Measurements from ENCODE around the gene GORASP1.

Gene GORASP1

GRCh38 chr3:39125841-39126500, 18.5 kb upstream of the GORASP1 start:
- no peak for DNase-seq (ENCODE audit: low read depth, low spot score)

DNA sequence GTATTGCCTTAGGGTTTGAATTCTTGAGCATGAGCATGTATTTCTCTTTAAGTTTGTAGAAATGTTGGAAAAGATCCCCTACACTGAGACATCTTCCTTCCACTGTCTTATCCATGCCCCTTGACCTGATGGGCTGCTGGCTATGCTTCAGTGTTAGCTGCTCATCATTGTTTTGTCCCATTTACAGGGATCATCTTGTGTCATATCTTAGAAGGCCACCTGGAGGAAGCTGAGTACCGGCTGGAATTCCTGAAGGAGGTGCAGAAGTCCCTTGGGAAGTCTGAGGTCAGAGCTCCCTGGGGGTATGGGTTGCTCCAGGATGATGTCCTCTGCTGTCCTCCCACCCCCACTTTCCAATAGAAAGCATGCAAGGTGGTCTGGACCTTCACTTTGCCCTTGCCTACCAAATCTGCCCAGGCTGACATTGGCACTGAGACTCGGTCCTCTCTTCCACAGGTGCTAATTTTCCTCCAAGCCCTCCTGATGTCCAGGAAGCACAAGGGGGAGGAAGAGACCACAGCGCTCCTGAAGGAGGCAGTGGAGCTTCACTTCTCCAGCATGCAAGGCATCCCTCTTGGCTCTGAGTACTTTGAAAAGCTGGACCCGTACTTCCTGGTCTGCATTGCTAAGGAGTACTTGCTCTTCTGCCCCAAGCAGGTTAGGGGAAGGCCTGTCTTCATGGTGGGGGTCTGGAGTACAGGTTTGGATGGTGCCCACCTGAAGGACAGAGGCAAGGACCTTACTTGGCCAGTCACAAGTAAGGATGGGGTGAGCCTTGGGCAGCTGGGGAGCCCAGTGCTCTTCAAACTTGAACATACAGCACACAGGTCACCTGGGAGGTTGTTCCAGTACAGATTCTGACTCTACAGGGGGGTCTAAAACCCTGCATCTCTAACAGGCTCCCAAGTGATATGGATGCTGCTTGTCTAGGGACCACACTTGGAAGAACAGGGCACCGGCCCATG, 17.7 kb upstream of the GORASP1 start:
- no peak for DNase-seq (ENCODE audit: low read depth, low spot score)

GRCh38 chr3:39122813-39123212, 15.4 kb upstream of the GORASP1 start:
- no peak for DNase-seq (ENCODE audit: low read depth, low spot score)

DNA sequence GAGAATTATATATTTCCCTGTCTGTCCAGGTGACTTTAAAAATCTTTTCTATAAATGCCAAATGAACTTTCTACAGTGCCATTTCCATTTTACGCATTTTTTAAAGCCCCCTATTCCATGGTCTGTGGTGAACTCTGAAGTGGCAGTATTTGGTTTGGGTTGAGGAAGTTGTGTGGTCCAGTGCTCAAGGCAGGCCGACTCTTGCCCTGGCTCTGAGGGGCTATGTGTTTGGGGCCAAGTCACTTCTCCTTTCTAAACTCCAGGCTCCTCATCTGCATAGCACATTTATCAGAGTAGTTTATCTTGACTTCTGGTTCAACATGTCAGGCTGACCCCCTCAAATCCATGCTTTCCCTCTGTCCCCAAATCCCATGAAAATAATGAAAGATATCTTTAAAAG, 14.2 kb upstream of the GORASP1 start:
- no peak for DNase-seq (ENCODE audit: low read depth, low spot score)

- no peak for DNase-seq (ENCODE audit: low read depth, low spot score)
These were observed 11.7 kb upstream of the GORASP1 start for GRCh38 chr3:39118931-39119660.

DNA sequence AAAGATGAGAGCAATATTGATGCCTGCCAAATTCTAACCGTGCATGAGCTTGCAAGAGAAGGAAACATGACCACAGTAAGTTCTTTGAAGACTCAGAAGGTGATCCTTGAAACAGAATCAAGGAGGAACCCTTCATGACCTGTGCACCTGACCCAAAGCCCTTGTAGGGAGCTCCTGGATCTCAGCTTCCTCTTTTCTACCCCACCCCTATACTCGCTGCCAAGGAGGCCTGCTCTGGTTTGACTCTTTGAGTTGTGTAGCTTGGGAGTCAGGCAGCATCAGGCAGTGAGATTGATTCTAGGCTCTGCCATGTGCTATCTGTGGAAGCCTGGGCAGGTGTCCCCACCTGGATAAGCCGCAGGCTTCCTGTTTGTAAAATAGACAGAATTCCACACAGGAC, 10.7 kb upstream of the GORASP1 start:
- no peak for DNase-seq (ENCODE audit: low read depth, low spot score)

DNA sequence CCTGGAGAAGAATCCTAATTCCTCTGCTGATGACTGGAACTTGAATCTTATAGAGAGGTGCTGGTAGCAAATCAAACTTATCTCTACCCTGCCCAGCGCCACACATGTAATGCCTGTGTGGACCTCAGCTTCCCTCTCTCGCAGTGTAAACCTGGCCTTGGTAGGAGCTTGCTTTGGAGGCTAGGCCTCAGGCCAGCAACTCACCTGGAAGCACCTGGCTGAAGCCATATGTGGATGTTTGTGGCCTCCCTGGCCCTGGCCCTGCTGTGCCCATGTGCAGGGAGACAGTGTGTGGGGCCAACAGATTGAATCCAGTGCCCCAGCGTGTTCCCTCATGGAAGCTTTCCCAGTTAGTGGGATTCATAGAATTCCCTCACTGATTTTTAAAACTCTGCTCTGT, 8.4 kb upstream of the GORASP1 start:
- no peak for DNase-seq (ENCODE audit: low read depth, low spot score)

DNA sequence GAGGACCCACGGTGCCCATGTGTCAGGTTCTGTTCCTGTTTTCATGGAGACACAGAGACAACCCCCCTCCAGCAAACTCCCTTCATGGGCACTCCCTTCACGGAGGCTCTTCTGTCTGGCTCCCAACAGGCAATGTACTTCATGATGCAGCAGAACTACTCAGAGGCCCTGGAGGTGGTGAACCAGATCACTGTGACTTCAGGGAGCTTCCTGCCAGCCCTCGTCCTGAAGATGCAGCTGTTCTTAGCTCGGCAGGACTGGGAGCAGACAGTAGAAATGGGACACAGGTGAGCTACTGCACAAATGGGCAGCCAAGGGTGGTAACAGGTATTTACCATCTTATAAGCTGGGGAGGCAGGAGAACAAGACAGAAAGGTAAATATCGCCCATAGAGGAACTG, 7.0 kb upstream of the GORASP1 start:
- no peak for DNase-seq (ENCODE audit: low read depth, low spot score)

DNA sequence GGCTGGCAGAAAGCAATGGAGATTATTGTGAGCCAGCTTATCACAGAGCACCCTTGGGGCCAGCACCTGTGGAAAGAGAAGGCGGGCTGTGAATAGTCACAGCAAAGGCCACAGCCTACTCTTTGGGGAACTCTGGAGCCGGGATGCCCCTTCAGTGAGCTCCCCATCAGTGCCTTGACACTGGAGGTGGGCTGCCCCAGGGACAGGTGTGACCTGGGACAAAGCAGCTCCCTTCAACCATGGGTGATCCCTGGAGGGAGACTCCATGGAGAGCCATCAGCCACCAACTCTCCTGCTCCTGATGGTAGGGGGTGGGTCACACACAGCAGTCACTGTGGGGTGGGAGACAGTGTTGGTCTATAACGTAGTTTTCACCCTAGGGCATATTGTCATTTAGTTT, 5.9 kb upstream of the GORASP1 start:
- DNase-seq (ENCODE audit: low read depth, low spot score), result no peak

DNA sequence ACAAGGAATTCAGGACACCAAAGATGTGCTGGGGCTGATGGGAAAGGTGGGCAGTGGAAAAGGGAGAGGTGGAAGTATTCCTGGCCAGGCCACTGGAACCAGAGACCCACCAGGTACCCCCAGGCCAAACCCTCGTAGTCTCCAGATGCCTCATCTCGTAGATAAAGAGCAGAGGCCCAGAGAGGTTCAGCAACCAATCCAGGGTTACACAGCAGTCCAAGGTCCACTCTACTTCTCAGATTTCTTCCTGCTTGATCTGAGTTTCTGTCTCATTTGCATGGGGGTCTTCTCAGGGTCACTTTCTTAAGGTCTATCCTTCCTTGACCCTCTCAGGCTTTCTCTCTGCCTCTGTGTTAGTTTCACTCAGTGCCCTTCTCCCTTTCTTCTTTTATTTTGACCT, 5.1 kb upstream of the GORASP1 start:
- DNase-seq (ENCODE audit: low read depth, low spot score), result no peak

GRCh38 chr3:39112113-39112512, 4.7 kb upstream of the GORASP1 start:
- DNase-seq (ENCODE audit: low read depth, low spot score), result no peak

DNA sequence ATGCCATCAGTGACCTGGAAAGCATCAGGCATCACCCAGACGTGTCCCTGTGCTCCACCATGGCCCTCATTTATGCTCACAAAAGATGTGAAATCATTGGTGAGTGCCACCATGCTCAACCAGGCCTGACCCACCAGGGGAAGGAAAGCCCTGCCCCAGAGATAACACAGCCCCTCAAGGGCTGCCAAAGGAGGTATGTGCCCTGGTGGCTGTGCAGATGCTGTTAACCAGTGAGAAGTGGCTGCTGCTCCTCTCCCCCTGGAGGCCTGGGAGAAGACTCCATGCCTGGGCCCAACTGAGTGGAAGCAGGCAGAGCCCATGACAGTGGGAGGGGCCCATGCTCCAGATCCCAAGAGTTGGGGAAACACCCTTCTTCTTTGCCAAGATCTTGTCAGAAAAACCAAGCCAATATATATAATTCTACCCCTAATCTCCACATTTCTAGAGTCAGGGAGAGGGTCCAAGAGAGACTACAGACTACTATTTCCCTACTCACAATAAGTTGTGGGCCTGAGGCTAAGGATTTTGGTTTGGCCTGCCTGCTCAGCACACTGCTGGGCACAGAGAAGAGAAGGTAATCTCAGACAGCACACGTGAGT, 2.7 kb upstream of the GORASP1 start:
- no peak for DNase-seq (ENCODE audit: low read depth, low spot score)

- no peak for DNase-seq (ENCODE audit: low read depth, low spot score)
These were observed 1.7 kb upstream of the GORASP1 start for GRCh38 chr3:39109086-39109485.

DNA sequence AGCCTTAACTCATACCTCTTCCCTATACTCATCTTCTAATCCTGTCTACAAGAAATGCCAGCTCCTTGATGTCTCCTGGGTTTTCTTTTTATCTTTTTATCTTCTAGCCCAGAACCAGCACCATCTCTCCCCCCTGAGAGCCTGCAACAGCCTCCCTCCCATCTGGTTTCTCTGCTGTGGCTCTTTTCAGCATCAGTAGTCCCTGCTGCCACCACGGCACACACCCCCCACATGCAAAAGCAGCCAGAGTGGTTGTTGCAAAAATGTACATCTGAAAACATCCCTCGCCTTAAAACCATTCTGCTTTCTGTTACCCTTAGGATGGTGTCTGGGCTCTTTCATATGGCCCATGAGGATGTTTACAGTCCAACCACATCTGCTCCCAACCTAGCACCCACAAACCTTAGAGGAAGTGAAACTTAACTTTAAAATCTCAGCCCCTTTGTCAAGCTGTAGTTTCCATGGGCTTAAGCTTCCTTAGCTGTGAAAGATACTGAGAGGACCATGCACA, 828 bp upstream of the GORASP1 start:
- DNase-seq (ENCODE audit: low read depth, low spot score), result no peak

- no peak for DNase-seq (ENCODE audit: low read depth, low spot score)
These were observed 508 bp downstream of the GORASP1 start for GRCh38 chr3:39106851-39107387.

DNA sequence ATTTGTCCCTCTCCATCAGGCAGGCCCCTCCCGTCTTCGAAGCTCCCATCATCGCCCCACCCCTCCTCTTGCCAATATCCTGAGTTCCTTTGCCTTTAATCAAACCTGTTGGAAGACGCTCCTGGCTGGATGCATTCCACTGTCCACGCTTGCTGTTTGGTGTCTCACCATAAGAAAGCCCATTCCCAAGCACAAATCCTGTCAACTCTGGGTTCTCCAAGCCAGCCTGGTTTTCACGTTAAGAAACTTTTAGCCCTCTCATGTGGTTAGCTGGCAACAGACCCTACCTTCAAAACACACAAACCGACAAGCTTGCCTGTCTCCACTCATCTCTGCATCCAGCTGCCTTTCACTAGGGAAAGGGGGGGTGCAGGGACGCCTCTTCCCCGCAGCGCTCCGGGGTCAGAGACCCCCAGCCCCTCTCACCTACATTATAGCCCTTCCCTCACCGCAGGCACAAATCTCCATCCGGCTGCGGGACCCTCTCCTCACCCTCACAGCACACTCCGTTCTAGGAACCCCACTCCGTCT, 1.1 kb downstream of the GORASP1 start:
- no peak for DNase-seq (ENCODE audit: low read depth, low spot score)

DNA sequence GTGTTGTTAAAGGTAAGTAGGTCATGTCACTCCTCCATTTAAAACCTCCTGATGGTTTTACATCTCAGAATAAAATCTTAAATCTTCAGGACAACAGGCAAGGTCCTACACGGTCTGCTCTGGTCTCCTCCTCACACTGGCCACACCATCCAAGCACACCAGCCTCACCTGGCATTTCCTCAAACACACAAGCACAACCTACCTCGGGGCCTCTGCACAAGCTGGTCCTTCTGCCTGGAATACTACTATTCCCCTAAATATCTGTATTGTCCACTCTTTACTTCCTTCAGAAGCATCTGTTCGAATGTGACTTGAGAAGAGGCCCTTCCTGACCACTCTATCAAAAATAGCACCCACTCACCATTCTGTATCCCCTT, 1.8 kb downstream of the GORASP1 start:
- DNase-seq (ENCODE audit: low read depth, low spot score), result no peak

- DNase-seq (ENCODE audit: low read depth, low spot score), result no peak
These were observed 2.3 kb downstream of the GORASP1 start for GRCh38 chr3:39104961-39105686.

DNA sequence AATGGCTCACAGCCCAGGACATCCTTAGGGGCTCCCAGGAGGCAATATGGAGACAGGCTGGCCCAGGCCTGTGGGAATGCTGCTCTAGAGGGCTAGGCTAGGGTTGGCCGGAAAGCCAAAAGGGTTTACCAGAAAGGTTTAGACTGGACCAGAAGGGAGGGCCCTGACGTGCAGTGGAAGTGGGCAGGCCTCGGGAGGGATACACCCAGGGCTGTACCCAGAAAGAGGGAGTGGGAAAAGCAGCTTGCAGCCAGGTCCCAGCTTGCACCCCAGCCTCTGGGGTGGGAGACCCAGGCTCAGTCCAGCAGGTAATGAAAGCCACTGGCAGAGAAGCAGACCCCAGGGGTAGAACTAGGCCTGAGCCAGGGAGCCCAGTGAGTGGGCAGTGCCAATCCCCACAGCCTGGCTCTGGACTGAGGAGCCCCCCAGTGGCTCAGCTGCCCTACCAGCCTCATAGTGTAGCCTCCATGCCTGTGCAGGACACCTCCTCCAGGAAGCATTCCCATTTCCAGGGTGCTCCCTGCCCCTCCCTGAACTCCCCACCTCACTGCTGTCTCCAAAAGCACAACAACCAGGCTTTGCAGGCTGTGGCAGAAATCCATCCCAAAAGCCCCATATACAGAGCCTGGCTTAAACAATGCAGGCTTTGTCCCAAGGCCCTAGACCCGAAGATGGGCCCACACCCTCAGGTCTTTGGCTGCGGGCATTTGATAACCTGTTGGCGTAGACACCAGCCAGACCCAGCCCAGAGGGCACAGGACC, 3.5 kb downstream of the GORASP1 start:
- DNase-seq (ENCODE audit: low read depth, low spot score), result no peak

- DNase-seq (ENCODE audit: low read depth, low spot score), result no peak
These were observed 4.1 kb downstream of the GORASP1 start for GRCh38 chr3:39103324-39103693.
